ENCODE data around the gene MFSD6.
"Not testable (repeated sequence)": the region's sequence is repeated elsewhere in the genome, so short reads cannot be mapped to it uniquely, and the experiment has no call there.

Gene MFSD6

GRCh38 chr2:190405070-190405469 is 3.1 kb upstream of the MFSD6 start:
- no peak for DNase-seq (ENCODE audit: low read depth in 2 of 2, low spot score in 1 of 2)

- no peak for DNase-seq (ENCODE audit: low read depth in 2 of 2, low spot score in 1 of 2)
Measured at GRCh38 chr2:190405995-190406394, 2.2 kb upstream of the MFSD6 start.

- DNase-seq (ENCODE audit: low read depth in 2 of 2, low spot score in 1 of 2) = no peak
Measured at GRCh38 chr2:190406805-190407204, 1.4 kb upstream of the MFSD6 start.

- no peak for DNase-seq (ENCODE audit: low read depth in 2 of 2, low spot score in 1 of 2)
Measured at GRCh38 chr2:190407246-190407661, 901 bp upstream of the MFSD6 start.

GRCh38 chr2:190408538-190409271 is 550 bp downstream of the MFSD6 start:
- DNase-seq (ENCODE audit: low read depth in 2 of 2, low spot score in 1 of 2) = peak; percentile 40 to 66

GRCh38 chr2:190409616-190410015 is 1.5 kb downstream of the MFSD6 start:
- DNase-seq (ENCODE audit: low read depth in 2 of 2, low spot score in 1 of 2) = no peak

- DNase-seq (ENCODE audit: low read depth in 2 of 2, low spot score in 1 of 2) = no peak
Measured at GRCh38 chr2:190410166-190410565, 2.0 kb downstream of the MFSD6 start.

GRCh38 chr2:190412966-190413365 is 4.8 kb downstream of the MFSD6 start:
- DNase-seq (ENCODE audit: low read depth in 2 of 2, low spot score in 1 of 2) = no peak

- DNase-seq (ENCODE audit: low read depth in 2 of 2, low spot score in 1 of 2) = no peak
Measured at GRCh38 chr2:190413421-190413820, 5.3 kb downstream of the MFSD6 start.

- no peak for DNase-seq (ENCODE audit: low read depth in 2 of 2, low spot score in 1 of 2)
Measured at GRCh38 chr2:190415251-190415650, 7.1 kb downstream of the MFSD6 start.

GRCh38 chr2:190415794-190416775 is 7.9 kb downstream of the MFSD6 start:
- DNase-seq (ENCODE audit: low read depth in 2 of 2, low spot score in 1 of 2) = no peak

GRCh38 chr2:190417045-190417842 is 9.1 kb downstream of the MFSD6 start:
- no peak for DNase-seq (ENCODE audit: low read depth in 2 of 2, low spot score in 1 of 2)

- no peak for DNase-seq (ENCODE audit: low read depth in 2 of 2, low spot score in 1 of 2)
Measured at GRCh38 chr2:190418727-190419126, 10.6 kb downstream of the MFSD6 start.

GRCh38 chr2:190420801-190421200 is 12.6 kb downstream of the MFSD6 start:
- DNase-seq (ENCODE audit: low read depth in 2 of 2, low spot score in 1 of 2) = no peak

- no peak for DNase-seq (ENCODE audit: low read depth in 2 of 2, low spot score in 1 of 2)
Measured at GRCh38 chr2:190425221-190425866, 17.2 kb downstream of the MFSD6 start.

GRCh38 chr2:190425883-190426658 is 17.9 kb downstream of the MFSD6 start:
- no peak for DNase-seq (ENCODE audit: low read depth in 2 of 2, low spot score in 1 of 2)

GRCh38 chr2:190430866-190431265 is 22.7 kb downstream of the MFSD6 start:
- DNase-seq (ENCODE audit: low read depth in 2 of 2, low spot score in 1 of 2) = not testable (repeated sequence)

- DNase-seq (ENCODE audit: low read depth in 2 of 2, low spot score in 1 of 2) = no peak
Measured at GRCh38 chr2:190431907-190432306, 23.8 kb downstream of the MFSD6 start.

- DNase-seq (ENCODE audit: low read depth in 2 of 2, low spot score in 1 of 2) = no peak
Measured at GRCh38 chr2:190432567-190433231, 24.5 kb downstream of the MFSD6 start.

Measured in stimulated activated CD8-positive, alpha-beta memory T cell treated with anti-CD3 and anti-CD28 coated beads, Interleukin-4, amount 100 ng/mL, for 4 hours (primary cell).